ENCODE data around the gene DES. TPM values are rescaled to one million over a fixed set of nuclear protein-coding genes. Genes with fewer than 3 reads are reported as not detected.
A peak's percentile ranks its signal among the peaks of the same experiment; 100 is the strongest.

The DES gene
- total RNA-seq, 1 donor from 2014 or later = not detected

DNA sequence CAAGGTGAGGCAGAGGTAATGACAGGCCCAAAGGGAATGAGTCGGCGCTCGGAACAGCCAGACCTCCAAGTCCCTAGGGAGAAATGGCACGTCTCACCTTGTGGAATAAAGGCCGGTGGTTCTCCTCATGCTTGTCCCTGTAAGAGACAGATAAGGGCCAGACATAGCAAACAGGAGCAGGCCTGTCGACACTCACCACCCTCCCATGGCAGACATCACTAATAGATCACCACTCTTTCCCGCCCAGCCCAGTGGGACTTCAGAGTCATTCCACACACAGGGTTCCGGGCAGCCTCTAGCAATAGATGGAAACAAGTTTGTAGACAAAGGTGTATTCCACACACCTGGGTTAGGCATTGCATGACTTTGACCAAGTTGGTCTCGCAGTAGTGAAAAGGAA lies 36.7 kb upstream of the DES start:
- no peaks in the 10 kb centered on the region for H3K9me3 Mint-ChIP-seq
- H3K4me1 Mint-ChIP-seq = peaks cover under 1% of the 10 kb centered on the region

DNA sequence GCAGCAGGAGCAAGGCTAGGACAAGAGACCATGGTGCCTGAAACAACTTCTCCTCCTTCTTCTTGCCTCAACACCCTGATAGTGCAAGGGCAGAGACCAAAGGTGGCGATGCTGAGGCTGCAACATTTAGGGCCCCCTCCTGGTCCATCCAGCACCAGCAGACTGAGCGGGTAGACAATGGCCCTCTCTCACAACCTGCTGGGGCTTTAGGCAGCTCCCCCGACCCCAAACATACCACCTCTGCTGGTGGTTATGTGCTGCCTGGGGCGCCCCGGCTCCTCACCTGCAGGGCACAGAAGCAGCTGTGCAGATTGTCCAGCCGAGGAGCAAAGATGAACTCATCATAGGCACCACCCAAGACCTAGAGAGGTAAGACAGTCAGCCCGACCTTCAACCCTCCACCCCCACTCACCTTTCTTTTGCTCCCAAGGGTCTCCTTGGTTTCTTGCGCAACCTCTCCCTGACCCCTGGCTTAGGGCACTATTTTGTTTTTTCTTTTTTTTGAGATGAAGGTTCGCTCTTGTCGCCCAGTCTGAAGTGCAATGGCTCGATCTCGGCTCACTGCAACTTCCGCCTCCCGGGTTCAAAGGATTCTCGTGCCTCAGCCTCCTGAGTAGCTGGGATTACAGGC lies 34.0 kb upstream of the DES start:
- intact Hi-C loops (cut with micrococcal nuclease) = loop anchor here (10.0 kb wide), 1 partner anchor 979 kb away; no protein-coding TSS in a partner anchor
- Mint-ChIP-seq H3K27ac (no peak overlapping the region), H3K4me1 (peaks cover 16% of the 10 kb centered on the region), H3K27me3 (no peaks in the 10 kb centered on the region), H3K9me3 (no peaks in the 10 kb centered on the region), H3K36me3 (ENCODE audit: low read depth) (peaks cover 68% of the 10 kb centered on the region), H3K4me3 (no peak overlapping the region)
- ChIA-PET POLR2A (no interaction called here), CTCF (no interaction called here)
- ATAC-seq (ENCODE audit: low read depth) = no peak
- no peak for DNase-seq
- TF ChIP-seq, protein P1, sequence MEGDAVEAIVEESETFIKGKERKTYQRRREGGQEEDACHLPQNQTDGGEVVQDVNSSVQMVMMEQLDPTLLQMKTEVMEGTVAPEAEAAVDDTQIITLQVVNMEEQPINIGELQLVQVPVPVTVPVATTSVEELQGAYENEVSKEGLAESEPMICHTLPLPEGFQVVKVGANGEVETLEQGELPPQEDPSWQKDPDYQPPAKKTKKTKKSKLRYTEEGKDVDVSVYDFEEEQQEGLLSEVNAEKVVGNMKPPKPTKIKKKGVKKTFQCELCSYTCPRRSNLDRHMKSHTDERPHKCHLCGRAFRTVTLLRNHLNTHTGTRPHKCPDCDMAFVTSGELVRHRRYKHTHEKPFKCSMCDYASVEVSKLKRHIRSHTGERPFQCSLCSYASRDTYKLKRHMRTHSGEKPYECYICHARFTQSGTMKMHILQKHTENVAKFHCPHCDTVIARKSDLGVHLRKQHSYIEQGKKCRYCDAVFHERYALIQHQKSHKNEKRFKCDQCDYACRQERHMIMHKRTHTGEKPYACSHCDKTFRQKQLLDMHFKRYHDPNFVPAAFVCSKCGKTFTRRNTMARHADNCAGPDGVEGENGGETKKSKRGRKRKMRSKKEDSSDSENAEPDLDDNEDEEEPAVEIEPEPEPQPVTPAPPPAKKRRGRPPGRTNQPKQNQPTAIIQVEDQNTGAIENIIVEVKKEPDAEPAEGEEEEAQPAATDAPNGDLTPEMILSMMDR (IDR thresholded peaks at IDR 0.05) = no peak

More for the DNA sequence above, 36.7 kb upstream of the DES start:
- ChIA-PET POLR2A (no interaction called here), CTCF (no interaction called here)
- ATAC-seq (ENCODE audit: low read depth) (no peak), DNase-seq (no peak)
- H3K27ac Mint-ChIP-seq = no peak overlapping the region
- intact Hi-C loops (cut with micrococcal nuclease) = loop anchor here (10.0 kb wide), 1 partner anchor 977 kb away; no protein-coding TSS in a partner anchor
- H3K27me3 Mint-ChIP-seq = no peaks in the 10 kb centered on the region
- peaks cover 76% of the 10 kb centered on the region for H3K36me3 Mint-ChIP-seq (ENCODE audit: low read depth)
- TF ChIP-seq, protein P1 (IDR thresholded peaks at IDR 0.05) = no peak
- H3K4me3 Mint-ChIP-seq = no peak overlapping the region

DNA sequence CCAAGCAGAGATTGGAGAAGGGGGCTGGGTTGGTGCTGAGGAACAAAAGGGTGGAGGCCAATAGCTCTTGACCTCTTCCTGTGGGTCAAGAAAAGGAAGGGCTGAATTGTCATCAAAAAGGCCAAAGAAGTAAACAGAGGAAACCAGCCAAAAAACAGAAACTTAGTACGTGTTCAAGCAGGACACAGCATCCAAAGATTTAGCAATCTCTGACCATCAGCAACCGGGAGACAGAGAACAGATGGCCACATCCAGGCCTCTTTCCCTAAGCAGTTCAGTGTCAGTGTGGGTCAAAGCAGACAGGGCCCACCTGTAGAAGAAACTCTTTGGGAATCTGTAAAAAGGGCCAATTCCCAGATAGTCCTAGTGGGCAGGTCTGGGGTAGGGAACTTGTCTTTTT lies 33.3 kb upstream of the DES start:
- ChIA-PET CTCF (no interaction called here), POLR2A (interaction anchor here (0.6 kb wide), 1 partner anchor 69 kb away, joined by 3 read pairs; no protein-coding TSS in a partner anchor)
- H3K27me3 Mint-ChIP-seq = no peaks in the 10 kb centered on the region
- H3K4me1 Mint-ChIP-seq = peaks cover 16% of the 10 kb centered on the region
- no peaks in the 10 kb centered on the region for H3K9me3 Mint-ChIP-seq
- peaks cover 68% of the 10 kb centered on the region for H3K36me3 Mint-ChIP-seq (ENCODE audit: low read depth)
- ATAC-seq (ENCODE audit: low read depth) = no peak
- H3K4me3 Mint-ChIP-seq = peak overlapping the region; percentile 19
- TF ChIP-seq, protein P1 (IDR thresholded peaks at IDR 0.05) = no peak
- DNase-seq = no peak
- intact Hi-C loops (cut with micrococcal nuclease) = loop anchor here (5.0 to 10.0 kb wide), 5 partner anchors 257 to 980 kb away; partner anchors contain the start of genes CNOT9, RNF25, STK36 and USP37
- peak overlapping the region; percentile 22 for H3K27ac Mint-ChIP-seq

DNA sequence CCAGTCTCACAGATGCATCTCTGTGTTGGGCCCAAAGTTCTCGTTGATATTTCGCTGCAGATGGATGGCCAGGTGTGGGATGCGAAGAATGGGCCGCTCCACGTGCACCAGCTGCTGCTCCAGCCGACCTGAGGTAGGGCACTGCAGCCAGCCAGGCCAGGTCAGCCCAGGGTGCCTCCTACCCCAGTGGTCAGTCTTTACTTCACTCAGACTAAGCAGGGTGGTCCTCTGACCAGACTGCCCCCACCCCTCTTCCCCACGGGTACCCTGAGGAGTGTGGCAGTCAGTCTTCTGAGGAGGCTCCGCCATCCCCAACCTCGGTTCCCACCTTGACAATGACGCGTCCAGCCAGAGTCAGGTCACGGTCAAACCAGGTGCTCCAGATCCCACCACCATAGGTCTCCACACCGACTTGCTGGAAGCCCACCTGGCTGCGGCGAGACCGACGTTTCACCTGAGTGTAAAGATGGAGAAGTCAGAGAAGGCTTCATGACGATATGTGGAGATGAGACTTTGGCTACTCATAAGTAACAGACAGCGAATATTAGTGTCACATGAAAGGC lies 32.1 kb upstream of the DES start:
- ChIA-PET POLR2A (no interaction called here), CTCF (no interaction called here)
- no peak for ATAC-seq (ENCODE audit: low read depth)
- Mint-ChIP-seq H3K4me1 (peaks cover 16% of the 10 kb centered on the region), H3K4me3 (peak overlapping the region; percentile 95), H3K27me3 (no peaks in the 10 kb centered on the region), H3K36me3 (ENCODE audit: low read depth) (peaks cover 61% of the 10 kb centered on the region), H3K9me3 (no peaks in the 10 kb centered on the region), H3K27ac (no peak overlapping the region)
- TF ChIP-seq, protein P1 (IDR thresholded peaks at IDR 0.05) = no peak
- intact Hi-C loops (cut with micrococcal nuclease) = loop anchor here (5.0 to 10.0 kb wide), 5 partner anchors 256 to 981 kb away; partner anchors contain the start of genes CNOT9, RNF25, STK36 and USP37
- no peak for DNase-seq

DNA sequence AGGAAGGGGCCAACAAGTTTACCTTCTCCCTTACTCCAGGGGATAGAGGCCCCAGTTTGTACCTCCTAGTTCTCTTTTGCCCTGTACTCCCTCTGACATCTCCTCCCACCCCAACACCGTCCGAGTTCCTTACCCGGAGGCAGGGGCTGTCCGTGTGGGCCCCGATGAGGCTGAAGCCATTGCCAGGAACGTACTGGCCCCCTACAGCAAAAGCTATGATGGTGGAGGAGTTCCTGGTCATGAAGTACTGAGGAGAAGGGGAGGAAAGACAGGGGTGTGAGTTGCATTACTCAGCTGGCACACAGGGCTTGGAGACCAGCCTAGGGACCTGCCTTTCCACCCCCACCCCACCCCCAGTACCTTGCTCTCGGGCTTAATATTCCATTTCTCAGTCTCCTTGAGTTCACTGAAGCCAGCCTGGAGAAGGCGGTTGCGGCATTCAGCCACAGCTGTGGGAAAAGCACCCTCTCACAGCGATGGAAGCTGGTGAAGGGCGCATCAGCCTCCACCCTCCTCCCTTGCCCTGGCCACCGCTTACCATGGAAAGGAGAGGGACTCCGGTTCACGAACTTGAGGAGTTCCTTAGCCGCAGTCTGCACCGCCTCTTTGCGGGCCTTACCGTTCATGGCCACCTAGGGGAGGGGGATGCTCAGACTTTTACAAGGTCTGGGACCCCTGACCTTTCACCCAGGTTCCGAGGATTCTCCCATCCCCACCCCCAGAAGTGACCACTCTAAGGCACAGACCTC lies 31.5 kb upstream of the DES start:
- H3K36me3 Mint-ChIP-seq (ENCODE audit: low read depth) = peaks cover 54% of the 10 kb centered on the region
- CTCF ChIA-PET = no interaction called here
- no peaks in the 10 kb centered on the region for H3K9me3 Mint-ChIP-seq
- peaks cover 16% of the 10 kb centered on the region for H3K4me1 Mint-ChIP-seq
- intact Hi-C loops (cut with micrococcal nuclease) = loop anchor here (1.0 to 10.0 kb wide), 6 partner anchors 211 to 982 kb away; partner anchors contain the start of genes CNOT9, RNF25, STK11IP and STK36
- POLR2A ChIA-PET = interaction anchor here (0.7 to 2.6 kb wide), 11 partner anchors 108 to 727 kb away, joined by 3 to 20 read pairs (median 9); partner anchors contain the start of genes ABCB6, BCS1L, CHPF and CNPPD1
- H3K4me3 Mint-ChIP-seq = peak overlapping the region; percentile 95
- DNase-seq (no peak), ATAC-seq (ENCODE audit: low read depth) (no peak)
- H3K27me3 Mint-ChIP-seq = no peaks in the 10 kb centered on the region
- H3K27ac Mint-ChIP-seq = peak overlapping the region; percentile 93
- TF ChIP-seq, protein P1 (IDR thresholded peaks at IDR 0.05) = no peak
